Tibial nerve (tissue), 4 donors: ENCODE data around the gene DFFB.

ENCODE experiments used
- EP300 ChIP-seq, 2 donors: sonication (generic); formaldehyde crosslinking; IDR thresholded peaks; one replicate each; pipeline ENCODE4 v1.6.1; 2017; ENCODE audit warnings: antibody characterized with exemption in 2 of 2, mild to moderate bottlenecking in 1 of 2
- POLR2A ChIP-seq, 2 donors: fragments of 450-650 bp; IDR thresholded peaks; one replicate each; pipeline ENCODE4 v1.6.1; 2017; ENCODE audit warnings: antibody characterized with exemption in 2 of 2, mild to moderate bottlenecking in 2 of 2, moderate library complexity in 2 of 2
- TF ChIP-seq, protein P1 (sequence below), 5 experiments: fragments of 200-600 bp in 3 of 5; fragments of 450-650 bp in 2 of 5; sonication (generic) in 3 of 5; IDR thresholded peaks; one replicate each; pipeline ENCODE4 v1.5.1; 2016 to 2019; ENCODE audit warnings: antibody characterized with exemption in 5 of 5, mild to moderate bottlenecking in 3 of 5, moderate library complexity in 2 of 5

GRCh38 chr1:3925256-3925655 is 68.0 kb downstream of the DFFB start:
- TF ChIP-seq, protein P1, sequence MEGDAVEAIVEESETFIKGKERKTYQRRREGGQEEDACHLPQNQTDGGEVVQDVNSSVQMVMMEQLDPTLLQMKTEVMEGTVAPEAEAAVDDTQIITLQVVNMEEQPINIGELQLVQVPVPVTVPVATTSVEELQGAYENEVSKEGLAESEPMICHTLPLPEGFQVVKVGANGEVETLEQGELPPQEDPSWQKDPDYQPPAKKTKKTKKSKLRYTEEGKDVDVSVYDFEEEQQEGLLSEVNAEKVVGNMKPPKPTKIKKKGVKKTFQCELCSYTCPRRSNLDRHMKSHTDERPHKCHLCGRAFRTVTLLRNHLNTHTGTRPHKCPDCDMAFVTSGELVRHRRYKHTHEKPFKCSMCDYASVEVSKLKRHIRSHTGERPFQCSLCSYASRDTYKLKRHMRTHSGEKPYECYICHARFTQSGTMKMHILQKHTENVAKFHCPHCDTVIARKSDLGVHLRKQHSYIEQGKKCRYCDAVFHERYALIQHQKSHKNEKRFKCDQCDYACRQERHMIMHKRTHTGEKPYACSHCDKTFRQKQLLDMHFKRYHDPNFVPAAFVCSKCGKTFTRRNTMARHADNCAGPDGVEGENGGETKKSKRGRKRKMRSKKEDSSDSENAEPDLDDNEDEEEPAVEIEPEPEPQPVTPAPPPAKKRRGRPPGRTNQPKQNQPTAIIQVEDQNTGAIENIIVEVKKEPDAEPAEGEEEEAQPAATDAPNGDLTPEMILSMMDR (IDR thresholded peaks at IDR 0.05), result no peak
- TF ChIP-seq POLR2A (IDR thresholded peaks at IDR 0.05) (no peak), EP300 (IDR thresholded peaks at IDR 0.05) (no peak)
